Ectodermal cell (in vitro differentiated cells): ENCODE data around the gene CWC27.

ENCODE experiments used
- H3K27ac ChIP-seq: 2 replicates; pipeline ENCODE4 v1.7.0; 2013; ENCODE audit warnings: mild to moderate bottlenecking, low read depth, low read length; ENCODE audit not compliant: insufficient read depth, poor library complexity, severe bottlenecking
- H3K27me3 ChIP-seq: 2 replicates; pipeline ENCODE4 v1.7.0; 2013; ENCODE audit warnings: mild to moderate bottlenecking, low read length; ENCODE audit not compliant: insufficient read depth, control insufficient read depth, poor library complexity, severe bottlenecking
- H3K36me3 ChIP-seq: one replicate; pipeline ENCODE4 v1.7.0; 2013; ENCODE audit warnings: low read length; ENCODE audit not compliant: control insufficient read depth, insufficient read depth
- H3K4me1 ChIP-seq: one replicate; pipeline ENCODE4 v1.7.0; 2013; ENCODE audit warnings: low read length; ENCODE audit not compliant: control insufficient read depth, insufficient read depth
- H3K4me3 ChIP-seq: 2 replicates; pipeline ENCODE4 v1.7.0; 2013; ENCODE audit warnings: low read depth, low read length, control low read depth; ENCODE audit not compliant: insufficient read depth
- H3K9me3 ChIP-seq: 2 replicates; pipeline ENCODE4 v1.7.0; 2013; ENCODE audit warnings: mild to moderate bottlenecking, low read length, moderate library complexity; ENCODE audit not compliant: control insufficient read depth
- WGBS, 2 experiments: methylation state at CpG; one replicate each; pipeline ENCODE4 v1.1.7; 2013; ENCODE audit warnings: missing lambda C conversion rate in 2 of 2; 5-methylcytosine and 5-hydroxymethylcytosine counted together

CWC27 gene

GRCh38 chr5:65035211-65036206, 266.8 kb downstream of the CWC27 start:
- no peaks in the 10 kb centered on the region for H3K4me1 ChIP-seq
- peak overlapping the region; percentile 47 for H3K4me3 ChIP-seq
- 6 to 7% methylated on average over 67 to 68 of the region's 68 CpGs for WGBS, 2 experiments
- H3K36me3 ChIP-seq: no peaks in the 10 kb centered on the region
- no peaks in the 10 kb centered on the region for H3K9me3 ChIP-seq
- peak overlapping the region; percentile 95 for H3K27ac ChIP-seq
- H3K27me3 ChIP-seq: peaks cover 6% of the 10 kb centered on the region

DNA sequence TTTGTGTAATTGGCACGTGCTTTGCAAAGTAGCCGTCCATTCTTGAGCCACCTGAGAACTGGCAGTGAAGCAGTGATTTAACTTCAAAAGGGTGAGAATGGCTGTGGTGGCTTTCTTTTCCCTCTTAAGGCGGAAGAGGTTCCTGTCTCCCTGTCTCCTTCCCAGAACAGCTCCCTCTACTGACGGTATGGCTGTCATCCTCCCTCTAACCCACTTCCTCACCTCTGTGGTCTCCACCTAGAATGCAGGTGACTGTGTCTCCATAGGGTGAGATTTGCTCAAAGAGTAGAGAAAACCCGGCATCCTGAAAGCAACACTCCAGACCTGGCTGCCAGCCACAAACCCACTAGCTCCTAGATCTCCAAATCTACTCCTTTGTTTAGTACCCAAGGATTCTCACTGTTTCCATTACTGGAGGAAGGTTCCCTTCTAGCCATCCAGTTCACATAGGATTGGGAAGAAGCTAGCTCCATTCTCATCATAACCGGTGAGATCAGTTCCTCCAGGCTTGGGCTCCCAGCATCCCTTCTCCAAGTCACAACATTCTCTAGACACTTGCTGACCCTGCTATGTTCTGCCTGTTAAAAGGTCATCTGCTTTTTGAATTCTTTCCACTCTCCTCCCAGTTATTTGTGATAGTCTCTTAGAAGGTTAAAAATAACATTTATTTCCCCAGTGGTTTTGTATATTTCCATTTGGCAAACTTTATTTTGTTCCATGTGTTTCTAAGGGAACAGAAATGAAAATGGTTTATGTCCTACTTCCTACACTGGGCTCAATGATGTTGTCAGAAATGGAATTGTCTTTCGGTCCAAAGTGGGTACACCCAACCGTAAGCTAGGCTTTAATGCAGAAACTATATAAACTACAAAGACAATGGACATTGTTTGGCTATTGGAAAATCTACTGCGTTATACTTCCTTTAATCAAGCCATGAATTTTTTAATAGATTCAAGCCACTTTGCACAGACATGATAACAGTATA, 269.4 kb downstream of the CWC27 start:
- H3K27me3 ChIP-seq: peaks cover 6% of the 10 kb centered on the region
- no peaks in the 10 kb centered on the region for H3K36me3 ChIP-seq
- H3K4me1 ChIP-seq: no peaks in the 10 kb centered on the region
- 70 to 71% methylated on average over 9 of the region's 9 CpGs for WGBS, 2 experiments
- no peaks in the 10 kb centered on the region for H3K9me3 ChIP-seq
- H3K4me3 ChIP-seq: no peak overlapping the region
- H3K27ac ChIP-seq: no peak overlapping the region

DNA sequence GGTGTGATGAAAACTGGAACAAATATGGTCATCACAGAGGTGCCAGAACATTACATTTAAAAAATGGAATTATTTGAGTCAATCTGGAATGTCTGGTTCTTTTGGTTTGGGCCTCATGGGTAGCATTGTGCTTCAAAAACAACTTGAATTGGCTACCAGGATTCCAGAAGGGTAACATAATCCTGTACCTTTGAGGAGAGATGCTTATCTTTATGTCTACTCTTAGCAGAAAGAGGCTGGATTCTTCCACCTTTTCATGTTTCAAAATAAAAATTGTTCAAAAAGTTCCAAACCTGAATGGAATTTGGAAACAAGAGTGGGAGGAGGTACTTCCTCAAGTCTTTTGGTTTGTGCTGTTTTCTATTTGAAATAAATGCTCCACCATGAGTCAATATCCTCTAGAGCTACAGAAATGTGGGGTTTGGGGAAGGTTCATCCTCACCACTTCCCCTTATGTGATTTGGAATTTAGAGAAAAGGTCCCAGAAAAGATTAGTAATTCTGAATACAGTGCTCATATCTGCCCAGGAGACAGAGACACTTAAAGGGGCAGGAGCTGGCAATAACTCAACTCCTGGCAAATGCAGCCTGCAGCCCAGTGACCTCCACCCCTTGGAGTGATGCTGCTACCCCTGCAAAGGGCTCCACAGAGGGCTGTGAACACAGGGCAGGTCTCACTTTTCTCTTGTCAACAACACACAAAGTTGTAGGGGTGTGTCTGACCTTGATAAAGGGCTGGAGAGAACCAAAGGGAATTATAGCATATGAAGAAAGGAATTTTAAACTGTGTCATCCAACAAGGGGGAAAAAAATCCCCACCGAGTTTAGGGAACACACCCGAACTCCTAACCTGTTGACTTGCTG, 272.8 kb downstream of the CWC27 start:
- no peaks in the 10 kb centered on the region for H3K9me3 ChIP-seq
- no peak overlapping the region for H3K27ac ChIP-seq
- peaks cover under 1% of the 10 kb centered on the region for H3K27me3 ChIP-seq
- H3K4me1 ChIP-seq: no peaks in the 10 kb centered on the region
- WGBS, 2 experiments: 90 to 97% methylated on average over 2 of the region's 2 CpGs
- H3K36me3 ChIP-seq: no peaks in the 10 kb centered on the region
- no peak overlapping the region for H3K4me3 ChIP-seq

- Histone ChIP-seq H3K27me3 (no peaks in the 10 kb centered on the region), H3K36me3 (no peaks in the 10 kb centered on the region)
- WGBS, 2 experiments: 92 to 95% methylated on average over 5 of the region's 5 CpGs
These were observed 275.2 kb downstream of the CWC27 start for GRCh38 chr5:65043843-65044359.

GRCh38 chr5:65047225-65047624, 278.5 kb downstream of the CWC27 start:
- H3K4me3 ChIP-seq: no peak overlapping the region
- H3K36me3 ChIP-seq: no peaks in the 10 kb centered on the region
- no peaks in the 10 kb centered on the region for H3K9me3 ChIP-seq
- H3K4me1 ChIP-seq: no peaks in the 10 kb centered on the region
- 100% methylated on average over 2 to 3 of the region's 3 CpGs for WGBS, 2 experiments
- no peaks in the 10 kb centered on the region for H3K27me3 ChIP-seq
- H3K27ac ChIP-seq: no peak overlapping the region

More at GRCh38 chr5:65043843-65044359, 275.2 kb downstream of the CWC27 start:
- H3K4me1 ChIP-seq: no peaks in the 10 kb centered on the region
- H3K27ac ChIP-seq: no peak overlapping the region
- no peaks in the 10 kb centered on the region for H3K9me3 ChIP-seq
- no peak overlapping the region for H3K4me3 ChIP-seq

DNA sequence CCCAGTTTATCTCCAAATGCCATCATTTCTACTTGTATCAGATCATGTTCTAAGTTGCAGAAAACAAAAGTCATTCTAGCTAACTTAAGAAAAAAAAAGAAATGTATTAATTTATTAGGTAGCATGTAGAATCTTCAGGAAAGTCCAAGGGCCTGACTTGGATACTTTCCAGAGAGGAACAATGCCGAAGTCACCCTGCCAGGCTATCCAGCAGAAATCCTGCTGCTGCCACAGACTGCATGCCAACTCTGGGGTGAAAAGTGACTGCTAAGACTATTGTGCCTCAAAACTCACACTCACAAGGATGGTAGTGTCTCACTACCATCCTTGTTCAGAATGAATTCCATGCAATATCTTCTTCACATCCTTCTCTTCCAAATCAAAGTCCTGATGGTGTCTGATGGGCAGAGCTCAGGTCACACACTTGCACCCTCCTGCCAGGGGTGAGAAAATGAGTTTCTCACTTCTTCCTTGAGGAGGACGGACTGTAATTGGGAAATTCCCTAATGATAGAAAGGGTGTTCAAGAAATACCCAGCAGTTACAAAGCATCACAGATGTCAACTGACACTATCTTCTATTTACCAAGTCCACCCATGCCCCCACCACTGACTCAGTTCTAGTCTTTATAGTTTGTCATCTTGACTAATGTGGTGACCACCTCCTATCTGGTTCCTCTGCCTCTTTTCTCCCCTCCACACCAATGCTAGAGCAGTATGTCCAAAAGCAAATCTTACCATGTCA, 279.4 kb downstream of the CWC27 start:
- Histone ChIP-seq H3K4me1 (no peaks in the 10 kb centered on the region), H3K27ac (no peak overlapping the region), H3K4me3 (no peak overlapping the region), H3K36me3 (no peaks in the 10 kb centered on the region), H3K27me3 (no peaks in the 10 kb centered on the region), H3K9me3 (no peaks in the 10 kb centered on the region)
- WGBS, 2 experiments: 92 to 93% methylated on average over 2 of the region's 2 CpGs

GRCh38 chr5:65050140-65050539, 281.4 kb downstream of the CWC27 start:
- no peaks in the 10 kb centered on the region for H3K36me3 ChIP-seq
- H3K27ac ChIP-seq: no peak overlapping the region
- no peaks in the 10 kb centered on the region for H3K4me1 ChIP-seq
- H3K27me3 ChIP-seq: no peaks in the 10 kb centered on the region
- no peak overlapping the region for H3K4me3 ChIP-seq
- no peaks in the 10 kb centered on the region for H3K9me3 ChIP-seq

GRCh38 chr5:65050826-65051498, 282.2 kb downstream of the CWC27 start:
- no peaks in the 10 kb centered on the region for H3K4me1 ChIP-seq
- H3K27me3 ChIP-seq: no peaks in the 10 kb centered on the region
- H3K27ac ChIP-seq: no peak overlapping the region
- WGBS, 2 experiments: 86 to 92% methylated on average over 5 of the region's 5 CpGs
- H3K4me3 ChIP-seq: no peak overlapping the region
- no peaks in the 10 kb centered on the region for H3K9me3 ChIP-seq
- H3K36me3 ChIP-seq: no peaks in the 10 kb centered on the region
